ENCODE measurements around the gene TAC3. TPM values are rescaled to one million over a fixed set of nuclear protein-coding genes. Genes with fewer than 3 reads are reported as not detected.

TAC3 gene
- total and polyA plus RNA-seq, 2 of the 4 experiments (the other 2 are of a cell fraction): 0.94 TPM; not detected in 1

DNA sequence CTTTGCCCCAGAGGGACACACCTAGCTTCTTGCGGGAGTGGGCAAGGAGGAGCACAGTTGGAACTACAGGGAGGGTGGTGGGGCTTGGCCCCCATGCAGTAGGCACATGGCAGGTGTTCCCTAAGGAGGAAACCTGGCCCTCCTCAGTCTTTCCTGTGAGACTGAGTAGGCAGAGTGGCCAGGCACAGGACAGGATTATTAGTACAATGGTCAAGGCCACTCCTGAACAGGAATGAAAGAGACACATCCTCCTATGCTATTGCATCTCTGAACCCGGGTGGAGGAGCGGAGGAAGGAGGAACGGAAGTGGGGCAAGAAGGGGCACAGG is 32.8 kb upstream of the TAC3 start:
- DNase-seq (no peak), ATAC-seq (ENCODE audit: low read depth) (no peak)
- Histone ChIP-seq H2BK5ac (ENCODE audit: low read depth, low read length, poor library complexity, severe bottlenecking) (no peak overlapping the region), H2BK20ac (ENCODE audit: low read depth, low read length) (no peak overlapping the region), H3K4me2 (ENCODE audit: low read depth, low read length) (no peak overlapping the region), H3K4me1 (ENCODE audit: control insufficient read depth, insufficient read depth, low read length) (peaks cover 3% of the 10 kb centered on the region; the same call in 1 of the 2 replicates), H4K91ac (ENCODE audit: insufficient read depth, low read depth, low read length) (no peak overlapping the region), H3K9ac (ENCODE audit: low read depth, low read length) (no peak overlapping the region), H2BK120ac (ENCODE audit: low read depth, low read length) (no peak overlapping the region), H3K9me1 (ENCODE audit: insufficient read depth, low read length) (no peaks in the 10 kb centered on the region; the same call in 1 of the 2 replicates), H3K18ac (ENCODE audit: low read depth, low read length) (no peak overlapping the region), H3K4ac (ENCODE audit: low read depth, low read length) (no peak overlapping the region), H2AK9ac (replicated peaks; ENCODE audit: low read depth, low read length, poor library complexity) (no peak overlapping the region), H3K14ac (replicated peaks; ENCODE audit: low read depth, low read length) (no peak overlapping the region), H3K56ac (ENCODE audit: extremely low read depth, insufficient read depth, low read length) (no peak overlapping the region), H4K5ac (ENCODE audit: low read depth, low read length) (no peak overlapping the region), H3K79me1 (ENCODE audit: low read depth in 1 of 2, low read length in 2 of 2) (no peaks in the 10 kb centered on the region), H2BK15ac (ENCODE audit: low read depth, low read length) (no peak overlapping the region), H3K27ac (ENCODE audit: insufficient read depth, low read length) (no peak overlapping the region), H3K27me3 (ENCODE audit: control insufficient read depth, insufficient read depth, low read length) (peaks cover 14% of the 10 kb centered on the region), H4K8ac (ENCODE audit: low read depth in 2 of 2, low read length in 2 of 2) (no peak overlapping the region), H3K4me3 (ENCODE audit: insufficient read depth, low read depth, low read length) (no peak overlapping the region), H2AK5ac (ENCODE audit: low read depth, low read length) (no peak overlapping the region), H3K36me3 (ENCODE audit: control insufficient read depth, insufficient read depth, low read length) (no peaks in the 10 kb centered on the region), H2AFZ (replicated peaks; ENCODE audit: low read length, poor library complexity) (no peak overlapping the region), H4K20me1 (ENCODE audit: insufficient read depth, low read length) (peaks cover 10% of the 10 kb centered on the region; the same call in 1 of the 2 replicates), H3K23ac (ENCODE audit: low read depth, low read length) (no peak overlapping the region), H3K9me3 (ENCODE audit: control insufficient read depth, insufficient read depth, low read length) (no peaks in the 10 kb centered on the region)
- ChIA-PET POLR2A (ENCODE audit: unreplicated experiment) (no interaction called here), CTCF (no interaction called here)
- in situ Hi-C loops (cut with MboI; ENCODE audit: low sequenced_read_pairs) (no loop called here), intact Hi-C loops (cut with micrococcal nuclease) (no loop called here), dilution Hi-C loops (cut with HindIII; ENCODE audit: low sequenced_read_pairs, unreplicated experiment) (no loop called here)
- no CpG with 5 or more reads among the region's 4 CpGs for WGBS, 2 experiments (ENCODE audit: extremely low coverage in 2 of 2, insufficient read length in 1 of 2)
- no TSS peak for BruUV-seq (replicated peaks)
- TF ChIP-seq CHD1 (IDR thresholded peaks at IDR 0.05; ENCODE audit: low read depth, low read length): no peak
- no peak for TF ChIP-seq FOS (IDR thresholded peaks at IDR 0.05; ENCODE audit: low read depth, low read length)
- no peak for TF ChIP-seq NFE2L2 (IDR thresholded peaks at IDR 0.05; ENCODE audit: low read depth, low read length)
- TF ChIP-seq MAZ (IDR thresholded peaks at IDR 0.05; ENCODE audit: borderline replicate concordance, low read depth, low read length): no peak
